HT-29 (cell line): ENCODE data around the gene DUSP16. TPM values are rescaled to one million over a fixed set of nuclear protein-coding genes. Genes with fewer than 3 reads are reported as not detected.

Experiments
- DNase-seq: peaks from one replicate; pipeline ENCODE4 v3.0.0-alpha.2; 2015; ENCODE audit warnings: low spot score
- total RNA-seq: library from RNA; depleted of rRNA; stranded (reverse); fragments of >200 nt; shearing (Covaris generic); gene quantifications from 2 replicates; pipeline ENCODE4 v1.2.3, GENCODE V29; 2014

DUSP16 gene
- total RNA-seq, 1 experiment from 2014 or later = 9.2 TPM

DNA sequence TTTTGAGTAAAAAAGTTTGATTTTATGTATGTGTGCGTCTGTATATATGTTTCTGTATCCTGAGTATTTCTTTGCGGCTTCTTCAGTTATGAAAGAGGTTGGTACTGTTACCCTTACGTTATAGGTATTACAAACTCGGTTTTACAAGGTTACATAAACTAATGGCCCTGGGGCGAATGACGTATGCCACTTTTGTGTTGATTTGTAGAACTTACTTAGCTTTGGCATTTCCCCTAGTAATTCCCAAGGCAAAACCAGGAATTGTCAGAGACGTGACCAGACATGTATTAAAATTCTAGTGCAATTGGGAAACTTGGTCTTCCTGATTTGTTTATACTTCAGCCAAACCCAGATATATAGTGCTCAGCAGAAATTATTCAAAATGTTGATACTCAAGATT, 93.3 kb downstream of the DUSP16 start:
- no peak for DNase-seq

- no peak for DNase-seq
These were observed 94.1 kb downstream of the DUSP16 start for GRCh38 chr12:12468575-12468974.

- no peak for DNase-seq
These were observed 94.9 kb downstream of the DUSP16 start for GRCh38 chr12:12467688-12468261.

DNA sequence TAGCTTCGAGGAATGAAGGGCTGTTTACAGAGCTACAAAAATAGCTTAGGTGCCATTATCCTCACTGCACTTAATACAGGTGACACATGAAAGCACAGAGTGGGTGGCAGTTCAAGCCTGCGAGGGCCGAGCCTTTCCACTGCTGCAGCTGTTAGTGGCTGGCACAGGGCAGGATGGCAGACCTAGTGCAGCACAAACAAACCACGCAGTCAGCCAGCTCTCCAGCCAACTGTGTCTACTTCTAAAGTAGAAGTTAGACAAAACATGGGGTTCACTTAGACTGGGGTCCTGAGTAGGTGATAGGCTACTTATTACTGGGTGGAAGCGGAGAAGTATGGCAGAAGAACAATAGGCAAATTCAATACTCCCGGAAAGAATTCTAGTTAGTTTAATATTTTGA, 95.4 kb downstream of the DUSP16 start:
- no peak for DNase-seq

- DNase-seq = no peak
These were observed 96.5 kb downstream of the DUSP16 start for GRCh38 chr12:12466157-12466556.

DNA sequence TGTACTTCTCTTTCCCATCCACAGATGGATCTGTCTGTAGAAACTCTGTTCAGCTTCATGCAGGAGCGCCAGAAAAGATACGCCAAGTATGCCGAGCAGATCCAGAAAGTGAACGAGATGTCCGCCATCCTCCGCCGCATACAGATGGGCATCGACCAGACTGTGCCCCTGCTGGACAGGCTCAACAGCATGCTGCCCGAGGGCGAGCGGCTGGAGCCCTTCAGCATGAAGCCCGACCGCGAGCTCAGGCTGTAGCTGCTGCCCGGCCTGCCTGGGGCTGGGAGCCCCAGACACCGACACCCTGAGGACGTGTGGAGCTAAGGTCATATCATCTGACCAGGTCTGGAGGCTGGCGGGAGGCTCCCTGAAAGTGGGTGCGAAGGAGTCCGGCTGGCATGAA, 97.1 kb downstream of the DUSP16 start:
- no peak for DNase-seq

DNA sequence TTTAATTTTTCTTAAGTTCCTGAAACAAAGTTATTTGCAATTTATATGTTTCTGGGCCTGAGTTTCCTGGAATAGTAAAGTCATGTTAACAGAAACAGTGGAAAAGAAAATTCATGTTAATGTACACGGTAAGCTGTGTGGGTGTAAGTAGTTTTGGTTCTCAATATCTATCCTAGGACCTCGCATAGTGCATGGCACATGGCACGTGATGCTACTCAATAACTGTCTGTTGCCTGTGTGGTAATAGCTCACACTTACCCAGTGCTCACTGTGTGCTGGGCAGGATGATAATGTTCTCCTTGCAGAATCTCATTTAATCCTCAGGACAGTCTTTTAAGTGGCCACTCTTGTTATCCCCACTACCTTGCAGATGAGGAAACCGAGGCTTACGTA, 100.7 kb downstream of the DUSP16 start:
- DNase-seq = no peak

- DNase-seq = no peak
These were observed 101.4 kb downstream of the DUSP16 start for GRCh38 chr12:12460935-12461922.

GRCh38 chr12:12456637-12457036, 106.0 kb downstream of the DUSP16 start:
- DNase-seq = no peak

- no peak for DNase-seq
These were observed 108.3 kb downstream of the DUSP16 start for GRCh38 chr12:12454315-12454714.

- no peak for DNase-seq
These were observed 109.0 kb downstream of the DUSP16 start for GRCh38 chr12:12453635-12454034.

DNA sequence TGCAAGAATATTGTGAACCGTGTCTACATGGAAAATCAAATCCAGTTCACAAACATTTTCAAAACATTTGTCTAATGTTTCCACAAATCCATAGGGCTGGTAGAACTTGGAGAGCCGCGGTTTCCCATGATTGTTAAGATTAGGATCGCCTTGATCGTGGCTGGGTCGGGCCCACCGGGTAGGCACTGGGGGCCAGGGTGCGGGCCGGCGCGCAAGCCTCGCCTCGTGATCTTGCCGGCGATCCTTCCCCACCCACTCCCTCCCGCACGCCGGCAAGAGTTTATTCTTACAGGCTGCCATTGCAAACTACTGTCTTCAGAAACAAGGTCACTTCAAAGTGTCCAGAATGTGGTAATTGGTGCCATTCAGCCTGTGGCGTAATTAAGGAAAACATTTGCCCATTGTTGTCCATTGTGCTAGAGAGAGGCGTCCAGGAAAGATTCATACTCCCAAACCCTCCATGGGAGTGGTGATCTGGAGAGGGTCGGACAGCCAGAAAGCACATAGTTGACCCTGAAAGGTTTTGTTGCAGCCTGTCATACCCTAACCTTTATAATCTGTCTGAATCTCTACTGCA, 110.2 kb downstream of the DUSP16 start:
- no peak for DNase-seq

GRCh38 chr12:12451098-12451497, 111.6 kb downstream of the DUSP16 start:
- DNase-seq = peak; percentile 49

- no peak for DNase-seq
These were observed 112.6 kb downstream of the DUSP16 start for GRCh38 chr12:12450043-12450471.

- DNase-seq = peak; percentile 82
These were observed 113.1 kb downstream of the DUSP16 start for GRCh38 chr12:12449533-12450025.

DNA sequence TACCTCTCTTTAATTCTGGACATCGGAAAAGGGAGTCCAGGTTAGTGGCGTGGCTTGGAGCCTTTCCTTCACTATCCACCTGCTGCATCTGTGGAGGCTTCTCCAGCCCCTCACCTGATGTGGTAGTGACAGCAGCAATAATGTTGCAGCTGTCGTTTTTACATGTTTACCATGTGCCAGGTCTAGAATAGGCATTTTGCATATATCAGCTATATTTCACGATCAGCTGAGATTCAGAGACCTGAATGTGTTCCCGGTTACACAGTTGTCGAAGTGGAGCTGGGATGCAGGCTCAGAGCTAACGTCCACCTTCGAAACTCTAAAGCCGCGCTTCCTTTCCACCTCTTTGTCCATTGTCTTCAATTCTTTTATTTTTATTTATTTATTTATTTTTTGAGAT, 114.8 kb downstream of the DUSP16 start:
- no peak for DNase-seq

DNA sequence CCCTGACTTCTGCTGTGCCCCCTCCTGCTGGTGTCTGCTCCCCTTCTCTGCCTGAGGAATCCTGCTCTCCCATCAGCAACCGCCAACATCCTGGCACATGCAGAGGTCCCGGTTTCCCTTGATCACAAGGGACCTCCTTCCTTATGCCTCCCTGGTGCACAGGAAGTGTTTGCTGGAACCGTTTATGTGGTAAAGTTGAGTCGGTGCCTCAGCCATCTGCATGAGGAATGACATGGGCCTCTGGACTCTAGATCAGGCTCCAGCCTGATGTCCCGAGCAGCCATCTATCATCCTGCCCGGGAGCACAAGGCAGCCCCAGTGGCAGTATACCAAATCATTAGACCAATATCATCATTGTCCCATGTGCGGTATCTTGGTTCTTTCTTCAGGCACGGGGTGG, 115.4 kb downstream of the DUSP16 start:
- DNase-seq = no peak

DNA sequence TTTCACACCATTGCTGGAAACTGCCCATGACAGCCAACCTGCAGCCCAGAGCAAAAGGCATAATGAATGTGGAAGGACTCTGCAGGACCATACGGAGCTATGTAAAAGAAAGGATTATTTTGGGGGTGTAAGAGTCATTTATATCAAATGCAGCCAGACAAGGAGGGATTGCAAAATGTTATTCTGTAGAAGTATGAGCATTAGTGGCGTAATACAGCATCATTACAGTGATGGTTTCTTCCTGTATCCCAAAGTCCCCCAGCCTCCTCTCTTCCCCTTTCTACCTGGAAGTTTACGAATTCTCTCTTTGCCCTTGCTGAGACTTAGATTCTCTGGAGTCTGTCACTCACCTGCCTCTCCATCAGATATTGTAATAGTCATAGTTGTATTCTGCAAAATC, 115.9 kb downstream of the DUSP16 start:
- DNase-seq = no peak

DNA sequence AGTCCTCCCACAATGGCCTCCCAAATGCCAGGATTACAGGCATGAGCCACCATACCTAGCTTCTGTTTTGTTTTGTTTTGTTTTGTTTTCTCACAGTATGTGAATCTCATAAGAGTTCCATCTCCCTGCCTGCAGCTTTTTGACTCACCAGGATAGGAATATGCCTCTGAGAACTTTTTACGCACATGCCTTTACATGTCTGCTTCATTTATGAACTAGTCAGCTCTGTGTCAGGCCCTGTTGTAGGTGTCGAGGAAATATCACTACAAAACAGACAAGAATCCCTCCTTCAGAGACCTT, 116.8 kb downstream of the DUSP16 start:
- DNase-seq = no peak

DNA sequence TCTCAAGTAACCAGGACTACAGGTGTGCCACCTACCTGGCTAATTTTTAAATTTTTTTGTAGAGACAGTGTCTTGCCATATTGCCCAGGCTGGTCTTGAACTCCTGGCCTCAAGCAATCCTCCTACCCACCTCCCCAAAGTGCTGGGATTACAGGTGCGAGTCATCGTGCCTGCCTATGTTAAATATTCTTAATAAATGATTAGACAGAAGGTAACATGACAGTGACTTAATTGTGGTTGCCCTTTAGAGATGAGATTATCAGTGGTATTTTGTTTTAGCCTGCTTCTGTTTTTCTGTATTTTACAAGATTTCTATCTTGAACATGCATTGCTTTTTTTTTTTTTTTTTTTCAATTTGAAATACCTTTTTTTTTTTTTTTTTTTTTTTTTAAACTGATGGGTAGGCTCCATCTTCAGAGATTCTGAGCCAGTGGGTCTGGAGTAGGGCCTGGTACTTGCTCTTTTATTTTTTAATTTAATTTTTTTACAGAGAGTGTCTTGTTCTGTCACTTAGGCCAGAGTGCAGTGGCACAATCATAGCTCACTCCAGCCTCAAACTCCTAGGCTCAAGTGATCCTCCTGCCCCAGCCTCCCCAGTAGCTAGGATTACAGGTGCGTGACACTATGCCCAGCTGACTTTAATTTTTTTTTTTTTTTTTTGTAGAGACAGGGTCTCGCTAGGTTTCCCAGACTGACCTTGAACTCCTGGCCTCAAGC, 117.3 kb downstream of the DUSP16 start:
- DNase-seq = no peak

- no peak for DNase-seq
These were observed 119.2 kb downstream of the DUSP16 start for GRCh38 chr12:12443431-12443878.

- no peak for DNase-seq
These were observed 120.1 kb downstream of the DUSP16 start for GRCh38 chr12:12442548-12443071.
